Brain pericyte (primary cell): ENCODE results near the gene RFXAP.

ENCODE experiments used
- DNase-seq: peaks from one replicate; pipeline ENCODE4 v3.0.0-alpha.2; 2012; ENCODE audit warnings: low read depth, low spot score

The RFXAP gene

DNA sequence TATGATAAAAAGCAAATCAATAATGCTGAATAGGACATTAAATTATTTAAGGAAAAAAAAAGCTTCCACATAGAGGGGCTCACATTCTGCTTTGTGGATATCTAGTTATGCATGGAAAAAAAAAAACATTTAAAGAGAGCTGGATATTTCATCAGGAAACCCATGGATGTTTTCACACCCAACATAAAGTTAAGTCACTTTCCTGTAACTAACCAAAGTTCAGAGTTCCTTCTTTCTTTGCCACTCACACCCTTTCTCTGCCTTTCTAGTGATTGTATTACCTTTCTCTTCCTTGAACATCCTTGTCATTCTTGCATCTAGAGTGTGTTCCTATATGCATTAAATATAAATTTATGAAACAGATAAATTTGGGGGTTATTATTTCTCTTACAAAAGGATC is 47.2 kb downstream of the RFXAP start:
- no peak for DNase-seq

DNA sequence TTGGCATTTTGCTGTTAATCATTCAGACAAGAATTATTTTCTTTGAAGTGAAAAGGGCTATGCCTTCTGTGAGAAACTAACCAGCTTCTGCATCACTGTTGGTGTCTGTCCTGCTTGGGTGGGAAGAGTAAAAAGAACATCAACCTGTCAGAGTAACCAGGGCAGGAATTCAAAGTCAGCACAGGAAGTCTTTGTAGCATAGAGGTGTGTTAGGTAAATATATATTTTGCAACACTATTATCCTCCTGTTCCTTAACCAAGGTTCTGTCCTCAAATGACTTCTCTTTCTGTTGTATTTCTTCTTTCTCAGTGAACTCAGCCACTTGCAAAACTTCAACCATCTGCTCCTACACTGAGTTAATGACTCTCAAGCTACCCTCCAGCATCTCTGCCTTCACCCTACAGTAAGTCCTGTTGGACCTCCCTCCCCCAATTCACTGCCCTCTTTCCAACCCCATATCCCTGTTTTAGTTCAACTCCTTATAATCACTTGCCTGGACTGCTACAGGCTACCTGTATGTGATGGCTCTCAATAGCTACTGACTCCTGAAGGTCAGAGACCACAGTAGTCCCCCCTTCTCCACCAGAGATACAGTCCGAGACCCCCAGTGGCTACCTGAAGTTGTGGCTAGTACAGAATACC is 51.1 kb downstream of the RFXAP start:
- DNase-seq = no peak

DNA sequence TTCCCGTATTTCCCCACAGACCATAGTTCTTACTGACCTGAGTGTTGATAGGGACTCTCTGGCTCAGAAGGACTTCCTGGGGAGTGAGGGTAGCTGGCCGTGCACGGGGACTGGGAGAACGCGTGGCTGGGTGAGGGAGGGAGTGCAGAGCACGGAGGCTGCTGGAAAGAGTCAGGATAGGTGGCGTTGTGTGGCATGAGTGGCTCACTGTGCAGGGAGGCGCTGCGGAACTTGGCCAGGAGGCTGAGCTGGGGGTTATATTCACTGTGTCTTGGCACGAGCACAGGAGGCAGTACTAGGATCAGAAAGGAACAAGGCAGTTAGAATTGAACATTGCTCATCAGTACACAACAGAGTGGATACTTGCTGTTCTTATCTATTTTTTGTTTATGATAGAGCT is 53.6 kb downstream of the RFXAP start:
- no peak for DNase-seq

DNA sequence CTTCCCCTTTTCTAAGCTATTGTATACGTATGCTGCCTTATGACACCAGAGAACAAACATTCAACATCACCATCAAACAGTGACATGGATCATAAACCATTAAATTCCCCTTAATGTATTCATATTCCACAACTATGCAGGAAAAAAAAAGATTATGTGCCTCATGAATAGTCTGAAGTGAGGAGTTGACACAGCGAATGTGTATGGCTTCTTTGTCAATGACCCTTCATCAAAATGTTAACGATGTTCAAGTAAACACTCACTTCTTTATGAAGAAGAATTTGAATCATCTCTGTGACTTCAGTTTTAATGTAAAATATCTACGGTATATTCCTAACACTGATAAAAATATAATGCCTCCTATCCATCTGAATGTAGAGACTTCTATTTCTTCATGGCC is 56.4 kb downstream of the RFXAP start:
- DNase-seq = no peak

DNA sequence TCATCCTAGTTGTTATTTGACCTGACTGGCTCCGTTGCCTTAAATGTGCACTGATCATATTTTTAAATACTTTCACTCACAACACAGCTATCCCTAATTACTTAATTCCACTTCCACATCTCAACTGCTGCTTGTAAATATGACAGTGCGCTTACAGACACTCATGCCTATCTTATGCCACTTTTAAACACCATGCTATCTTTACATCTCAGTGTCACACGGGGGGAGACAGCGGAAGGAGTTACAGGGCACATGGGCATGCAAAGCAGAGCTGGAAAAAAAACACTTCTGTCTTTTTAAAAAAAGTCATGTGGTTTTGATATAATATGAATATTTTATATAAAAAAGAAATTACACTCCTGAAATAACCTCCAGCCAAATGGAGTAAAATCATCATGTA is 56.9 kb downstream of the RFXAP start:
- DNase-seq = no peak
